DND-41 (cell line): ENCODE measurements around the gene THBS1.

Experiments
- EZH2 ChIP-seq: IDR thresholded peaks from 3 replicates; pipeline ENCODE4 v1.6.1; 2012; ENCODE audit warnings: borderline replicate concordance, low read depth, mild to moderate bottlenecking, moderate library complexity, low read length, inconsistent platforms; ENCODE audit not compliant: severe bottlenecking
- TF ChIP-seq, protein P1 (sequence below): IDR thresholded peaks from 2 replicates; pipeline ENCODE4 v1.5.1; 2012; ENCODE audit warnings: borderline replicate concordance, low read length, moderate library complexity, mild to moderate bottlenecking; ENCODE audit not compliant: poor library complexity, severe bottlenecking; ENCODE audit errors: extremely low read depth

DNA sequence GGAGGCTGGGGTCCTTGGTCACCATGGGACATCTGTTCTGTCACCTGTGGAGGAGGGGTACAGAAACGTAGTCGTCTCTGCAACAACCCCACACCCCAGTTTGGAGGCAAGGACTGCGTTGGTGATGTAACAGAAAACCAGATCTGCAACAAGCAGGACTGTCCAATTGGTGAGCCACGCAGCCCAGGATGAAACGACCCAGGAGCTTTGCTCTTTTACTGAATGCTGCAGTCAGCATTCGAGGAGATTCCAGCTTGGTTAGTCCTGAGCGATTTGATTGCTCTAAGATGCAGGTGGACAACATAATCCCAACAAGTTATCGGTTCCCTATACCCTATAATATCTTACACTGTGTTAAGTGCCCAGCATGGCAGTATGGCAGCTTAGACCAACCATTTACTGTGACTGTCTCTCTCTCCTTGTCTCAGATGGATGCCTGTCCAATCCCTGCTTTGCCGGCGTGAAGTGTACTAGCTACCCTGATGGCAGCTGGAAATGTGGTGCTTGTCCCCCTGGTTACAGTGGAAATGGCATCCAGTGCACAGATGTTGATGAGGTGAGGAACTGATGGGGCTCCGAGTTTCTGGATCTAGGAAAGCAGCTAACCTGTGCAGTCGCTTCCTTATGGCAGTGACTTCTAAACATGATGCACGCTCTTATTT, 7.8 kb downstream of the THBS1 start:
- TF ChIP-seq, protein P1, sequence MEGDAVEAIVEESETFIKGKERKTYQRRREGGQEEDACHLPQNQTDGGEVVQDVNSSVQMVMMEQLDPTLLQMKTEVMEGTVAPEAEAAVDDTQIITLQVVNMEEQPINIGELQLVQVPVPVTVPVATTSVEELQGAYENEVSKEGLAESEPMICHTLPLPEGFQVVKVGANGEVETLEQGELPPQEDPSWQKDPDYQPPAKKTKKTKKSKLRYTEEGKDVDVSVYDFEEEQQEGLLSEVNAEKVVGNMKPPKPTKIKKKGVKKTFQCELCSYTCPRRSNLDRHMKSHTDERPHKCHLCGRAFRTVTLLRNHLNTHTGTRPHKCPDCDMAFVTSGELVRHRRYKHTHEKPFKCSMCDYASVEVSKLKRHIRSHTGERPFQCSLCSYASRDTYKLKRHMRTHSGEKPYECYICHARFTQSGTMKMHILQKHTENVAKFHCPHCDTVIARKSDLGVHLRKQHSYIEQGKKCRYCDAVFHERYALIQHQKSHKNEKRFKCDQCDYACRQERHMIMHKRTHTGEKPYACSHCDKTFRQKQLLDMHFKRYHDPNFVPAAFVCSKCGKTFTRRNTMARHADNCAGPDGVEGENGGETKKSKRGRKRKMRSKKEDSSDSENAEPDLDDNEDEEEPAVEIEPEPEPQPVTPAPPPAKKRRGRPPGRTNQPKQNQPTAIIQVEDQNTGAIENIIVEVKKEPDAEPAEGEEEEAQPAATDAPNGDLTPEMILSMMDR = no peak
- no peak for TF ChIP-seq EZH2
